Stimulated activated effector memory CD8-positive, alpha-beta T cell treated with anti-CD3 and anti-CD28 coated beads, Interleukin-12 subunit alpha, Interleukin-12 subunit beta, amount 100 ng/mL, for 72 hours (primary cell): ENCODE data around the gene EPHB1.
"Not testable (repeated sequence)": the region's sequence is repeated elsewhere in the genome, so short reads cannot be mapped to it uniquely, and the experiment has no call there.

Experiments
- ATAC-seq: fragments of 150-1000 bp; cut with Tn5 transposase; 2 replicates; pipeline ENCODE4 v1.10.0; 2021
- DNase-seq, 2 donors: peaks; one replicate each; pipeline ENCODE4 v3.0.0; 2021 to 2022; ENCODE audit warnings: low spot score in 2 of 2
- H3K27ac Mint-ChIP-seq: one replicate; pipeline ENCODE4 v1.8.0; 2022; ENCODE audit warnings: mild to moderate bottlenecking, mixed read lengths
- H3K36me3 Mint-ChIP-seq: one replicate; pipeline ENCODE4 v1.8.0; 2022; ENCODE audit warnings: mild to moderate bottlenecking, mixed read lengths
- H3K4me1 Mint-ChIP-seq: one replicate; pipeline ENCODE4 v1.8.0; 2022; ENCODE audit warnings: mixed read lengths
- H3K4me3 Mint-ChIP-seq: one replicate; pipeline ENCODE4 v1.8.0; 2022; ENCODE audit warnings: mild to moderate bottlenecking, mixed read lengths
- H3K9me3 Mint-ChIP-seq: one replicate; pipeline ENCODE4 v1.8.0; 2022; ENCODE audit warnings: mixed read lengths

The EPHB1 gene

DNA sequence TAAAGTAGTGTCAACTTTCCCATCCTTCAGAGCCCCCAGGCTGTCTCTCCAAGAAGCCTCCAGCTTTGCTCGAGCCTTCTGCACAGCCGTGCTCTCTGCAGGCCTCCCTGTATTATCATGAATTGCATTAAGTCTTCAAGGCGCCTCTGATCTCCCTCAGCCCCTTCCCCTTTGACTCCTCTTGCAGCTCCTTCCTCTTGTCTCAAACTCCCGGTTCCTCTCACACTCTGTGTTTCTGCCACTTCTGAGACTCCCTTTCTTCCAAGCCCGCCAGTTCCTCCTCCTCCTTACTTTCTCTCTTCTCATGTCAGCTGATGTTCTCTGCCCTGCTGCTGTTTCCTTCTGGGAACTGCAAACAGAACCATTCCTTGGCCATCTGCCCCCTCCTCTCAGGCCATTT is 418.8 kb downstream of the EPHB1 start:
- peaks cover 8% of the 10 kb centered on the region for H3K9me3 Mint-ChIP-seq
- no peaks in the 10 kb centered on the region for H3K4me1 Mint-ChIP-seq
- no peak overlapping the region for H3K4me3 Mint-ChIP-seq
- DNase-seq (no peak), ATAC-seq (no peak)
- no peaks in the 10 kb centered on the region for H3K36me3 Mint-ChIP-seq
- H3K27ac Mint-ChIP-seq = no peak overlapping the region

DNA sequence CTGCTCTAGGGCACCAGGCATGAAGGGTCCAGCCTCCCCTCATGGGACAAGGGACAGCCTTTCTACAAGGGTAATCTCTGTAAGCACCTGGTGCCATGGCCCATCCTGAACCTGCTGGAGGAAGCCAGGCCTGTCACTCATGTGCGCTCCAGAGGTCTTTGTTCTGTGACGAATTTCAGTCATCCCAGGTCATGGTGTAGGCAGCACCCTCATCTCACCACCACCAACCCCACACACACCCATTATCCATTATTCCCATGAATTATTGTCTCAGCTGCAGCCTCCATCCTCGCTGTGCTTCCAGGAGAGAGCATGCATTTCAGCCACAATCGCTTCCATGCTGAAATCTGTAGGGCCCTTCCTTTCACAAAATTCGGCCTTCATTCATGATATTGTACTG is 419.3 kb downstream of the EPHB1 start:
- H3K36me3 Mint-ChIP-seq = no peaks in the 10 kb centered on the region
- H3K4me1 Mint-ChIP-seq = no peaks in the 10 kb centered on the region
- ATAC-seq (no peak), DNase-seq (no peak)
- H3K27ac Mint-ChIP-seq = no peak overlapping the region
- H3K9me3 Mint-ChIP-seq = peaks cover 13% of the 10 kb centered on the region
- H3K4me3 Mint-ChIP-seq = no peak overlapping the region

DNA sequence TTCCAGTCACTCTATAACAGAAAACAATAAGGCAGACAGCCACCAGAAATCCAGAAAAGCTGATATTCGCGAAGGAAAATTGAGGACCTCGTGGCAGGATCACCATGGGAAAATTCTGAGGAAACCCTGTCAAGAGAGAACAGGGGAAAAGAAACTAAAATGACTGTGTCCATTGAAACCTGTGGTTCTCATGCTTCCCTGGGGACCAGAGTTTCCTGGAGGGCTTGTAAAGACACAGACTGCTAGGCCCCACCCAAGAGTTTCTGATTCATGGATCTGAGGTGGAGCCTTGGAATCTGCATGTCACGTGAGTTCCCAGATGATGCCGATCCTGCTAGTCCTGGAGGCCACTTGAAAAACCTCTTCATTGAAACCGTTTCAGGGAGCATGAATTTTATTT is 420.5 kb downstream of the EPHB1 start:
- H3K4me1 Mint-ChIP-seq = no peaks in the 10 kb centered on the region
- DNase-seq (no peak), ATAC-seq (no peak)
- H3K4me3 Mint-ChIP-seq = no peak overlapping the region
- no peak overlapping the region for H3K27ac Mint-ChIP-seq
- H3K9me3 Mint-ChIP-seq = peaks cover 13% of the 10 kb centered on the region
- no peaks in the 10 kb centered on the region for H3K36me3 Mint-ChIP-seq

DNA sequence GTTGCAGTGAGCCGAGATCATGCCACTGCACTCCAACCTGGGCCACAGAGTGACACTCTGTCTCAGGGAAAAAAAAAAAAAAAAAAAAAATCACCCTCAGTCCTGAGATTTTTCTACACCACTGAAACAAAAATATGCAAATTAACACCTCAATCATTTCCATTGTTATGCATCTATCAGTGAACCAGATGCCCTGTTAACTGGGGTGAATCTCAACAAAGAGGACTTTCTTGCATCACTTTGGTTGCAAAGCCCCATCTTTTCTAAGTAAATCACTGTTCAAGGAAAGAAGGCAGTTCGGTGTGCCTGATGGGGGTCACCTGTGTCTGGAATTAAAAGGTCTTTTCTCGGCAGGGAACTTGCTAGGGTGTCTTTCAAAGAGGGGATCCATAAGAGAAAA is 421.6 kb downstream of the EPHB1 start:
- DNase-seq = no peak
- H3K4me3 Mint-ChIP-seq = no peak overlapping the region
- H3K9me3 Mint-ChIP-seq = peaks cover 13% of the 10 kb centered on the region
- no peaks in the 10 kb centered on the region for H3K36me3 Mint-ChIP-seq
- H3K27ac Mint-ChIP-seq = no peak overlapping the region
- H3K4me1 Mint-ChIP-seq = no peaks in the 10 kb centered on the region
- ATAC-seq = no peak

DNA sequence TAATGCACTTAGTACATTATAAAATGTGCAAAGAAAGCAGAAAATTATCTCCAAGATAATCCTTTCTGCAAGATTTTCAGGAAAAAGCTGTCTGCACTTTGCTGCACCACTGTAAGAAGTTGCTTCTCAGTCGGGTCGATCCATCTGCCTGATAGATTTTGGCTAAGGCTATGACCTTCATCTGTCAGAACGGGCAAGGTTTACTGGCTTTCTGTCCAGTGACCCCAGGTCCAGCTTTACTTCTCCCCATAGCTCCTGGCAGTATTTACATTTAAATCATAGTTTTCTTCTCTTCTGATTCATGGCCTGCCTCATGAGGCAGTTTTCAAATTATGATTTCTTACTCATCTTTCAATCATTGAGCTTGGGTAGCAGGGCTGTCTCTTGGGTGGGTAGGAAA is 422.7 kb downstream of the EPHB1 start:
- H3K4me1 Mint-ChIP-seq = no peaks in the 10 kb centered on the region
- peaks cover 13% of the 10 kb centered on the region for H3K9me3 Mint-ChIP-seq
- H3K27ac Mint-ChIP-seq = no peak overlapping the region
- no peaks in the 10 kb centered on the region for H3K36me3 Mint-ChIP-seq
- H3K4me3 Mint-ChIP-seq = no peak overlapping the region
- ATAC-seq = no peak
- DNase-seq = no peak

DNA sequence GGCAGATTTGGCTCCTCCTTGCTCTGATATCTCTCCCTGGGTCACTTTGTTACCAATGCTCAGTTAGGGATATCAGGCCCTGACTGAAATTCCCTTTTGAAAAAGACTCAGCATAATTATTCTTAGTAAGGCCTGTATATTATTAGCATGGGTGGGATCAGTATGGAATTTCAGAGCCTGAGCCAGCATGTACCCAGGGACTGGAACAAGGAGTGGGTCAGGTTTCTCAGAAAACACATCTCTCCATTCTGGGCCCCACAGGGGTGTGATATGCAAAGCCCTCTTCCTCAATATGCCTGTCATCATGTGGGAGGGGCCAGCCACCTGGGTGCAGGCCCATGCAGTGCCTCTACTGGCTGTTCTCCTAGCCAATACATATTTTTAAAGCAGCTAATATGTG is 423.2 kb downstream of the EPHB1 start:
- no peaks in the 10 kb centered on the region for H3K36me3 Mint-ChIP-seq
- H3K4me1 Mint-ChIP-seq = no peaks in the 10 kb centered on the region
- ATAC-seq = no peak
- no peak overlapping the region for H3K27ac Mint-ChIP-seq
- H3K4me3 Mint-ChIP-seq = no peak overlapping the region
- H3K9me3 Mint-ChIP-seq = peaks cover 13% of the 10 kb centered on the region
- DNase-seq = no peak

DNA sequence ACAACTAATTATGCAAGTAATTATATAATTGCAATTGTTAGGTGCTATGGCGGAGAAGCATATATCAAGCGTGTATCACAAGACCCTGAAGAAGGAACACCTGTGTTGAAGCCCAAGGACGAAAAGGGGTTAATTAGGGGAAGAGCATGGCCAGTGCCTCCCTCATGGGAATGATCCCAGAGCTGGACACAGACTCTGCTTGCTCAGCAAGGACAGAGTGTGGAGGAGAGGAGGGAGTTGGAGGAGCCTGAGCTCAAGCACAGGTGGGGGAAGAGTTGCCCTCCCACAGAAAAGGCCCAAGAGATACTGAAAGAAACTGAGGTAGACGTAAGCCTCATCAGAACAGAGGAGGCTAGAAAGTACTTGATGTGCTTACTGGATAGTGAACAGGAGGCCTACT is 423.7 kb downstream of the EPHB1 start:
- Mint-ChIP-seq H3K4me1 (no peaks in the 10 kb centered on the region), H3K36me3 (no peaks in the 10 kb centered on the region), H3K9me3 (peaks cover 13% of the 10 kb centered on the region), H3K4me3 (no peak overlapping the region), H3K27ac (no peak overlapping the region)
- ATAC-seq (no peak), DNase-seq (no peak)

DNA sequence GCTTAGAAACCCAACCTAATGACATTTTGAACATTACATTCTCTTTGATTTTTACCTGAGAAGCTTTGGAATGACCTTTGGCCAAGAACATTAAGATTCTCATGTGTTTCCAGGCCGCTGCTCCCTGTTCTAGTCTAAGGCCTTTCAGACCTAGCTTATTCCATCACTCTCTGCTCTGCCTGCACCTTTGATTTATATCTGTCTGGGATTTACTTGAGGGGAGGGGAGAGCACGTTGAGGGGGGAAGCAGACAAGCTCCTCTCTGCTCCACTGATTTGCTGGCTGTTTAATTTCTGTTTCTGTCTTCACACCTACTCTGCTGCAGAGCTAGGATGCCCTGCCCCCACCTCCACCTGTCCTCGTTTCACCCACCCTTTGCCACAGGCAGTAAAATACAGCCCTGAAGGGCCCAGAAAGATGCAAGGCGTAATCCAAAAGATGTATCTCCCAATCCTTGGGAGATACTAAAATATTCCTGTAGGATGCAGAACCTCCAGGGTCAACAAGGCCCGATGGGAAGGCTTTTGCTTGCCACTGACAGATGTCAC is 429.8 kb downstream of the EPHB1 start:
- no peak for ATAC-seq
- DNase-seq = no peak
- H3K9me3 Mint-ChIP-seq = peaks cover 4% of the 10 kb centered on the region
- H3K4me1 Mint-ChIP-seq = no peaks in the 10 kb centered on the region
- no peaks in the 10 kb centered on the region for H3K36me3 Mint-ChIP-seq
- H3K27ac Mint-ChIP-seq = no peak overlapping the region
- H3K4me3 Mint-ChIP-seq = no peak overlapping the region

DNA sequence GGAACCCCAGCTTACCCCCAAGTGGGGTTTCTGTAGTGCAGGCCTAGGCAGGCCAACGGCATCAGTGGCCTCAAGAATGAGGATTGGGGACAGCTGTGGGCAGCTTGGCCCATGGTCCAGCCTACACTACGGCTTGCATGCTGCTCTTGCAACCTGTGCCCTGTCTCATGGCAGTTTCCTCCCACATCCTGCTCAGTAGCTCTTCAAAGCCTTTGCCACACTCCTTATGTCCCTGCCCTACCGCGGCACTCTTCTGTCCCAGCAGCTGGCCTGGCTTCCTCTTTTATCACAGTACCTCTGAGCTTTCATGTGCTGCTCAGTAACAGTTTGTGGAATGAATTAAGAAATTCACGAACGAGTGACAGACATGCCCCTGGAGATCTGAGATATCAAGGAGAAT is 431.0 kb downstream of the EPHB1 start:
- Mint-ChIP-seq H3K9me3 (peaks cover 4% of the 10 kb centered on the region), H3K4me3 (no peak overlapping the region), H3K36me3 (no peaks in the 10 kb centered on the region), H3K27ac (no peak overlapping the region), H3K4me1 (no peaks in the 10 kb centered on the region)
- DNase-seq = no peak
- peak; percentile 11 for ATAC-seq

DNA sequence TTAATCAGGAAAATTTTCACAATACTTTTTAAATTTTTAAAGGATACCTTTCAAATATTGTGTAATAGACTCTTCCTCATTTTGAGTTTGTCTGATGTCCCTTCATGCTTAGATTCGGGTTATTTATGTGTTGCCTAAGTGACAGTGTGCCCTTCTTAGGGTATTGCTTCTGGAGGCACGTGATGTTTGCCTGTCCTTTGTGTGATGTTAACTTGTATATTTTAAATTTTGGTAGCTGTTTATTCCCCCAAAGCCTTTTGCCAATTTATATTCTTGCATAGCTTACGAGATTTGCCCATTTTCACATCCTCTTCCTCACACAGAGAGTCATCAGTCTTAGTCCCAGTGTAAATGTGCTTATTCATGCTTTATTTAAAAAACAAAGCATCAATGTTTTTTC is 433.1 kb downstream of the EPHB1 start:
- peaks cover 4% of the 10 kb centered on the region for H3K9me3 Mint-ChIP-seq
- no peak overlapping the region for H3K27ac Mint-ChIP-seq
- H3K4me3 Mint-ChIP-seq = no peak overlapping the region
- no peaks in the 10 kb centered on the region for H3K36me3 Mint-ChIP-seq
- no peak for DNase-seq
- ATAC-seq = no peak
- H3K4me1 Mint-ChIP-seq = no peaks in the 10 kb centered on the region

DNA sequence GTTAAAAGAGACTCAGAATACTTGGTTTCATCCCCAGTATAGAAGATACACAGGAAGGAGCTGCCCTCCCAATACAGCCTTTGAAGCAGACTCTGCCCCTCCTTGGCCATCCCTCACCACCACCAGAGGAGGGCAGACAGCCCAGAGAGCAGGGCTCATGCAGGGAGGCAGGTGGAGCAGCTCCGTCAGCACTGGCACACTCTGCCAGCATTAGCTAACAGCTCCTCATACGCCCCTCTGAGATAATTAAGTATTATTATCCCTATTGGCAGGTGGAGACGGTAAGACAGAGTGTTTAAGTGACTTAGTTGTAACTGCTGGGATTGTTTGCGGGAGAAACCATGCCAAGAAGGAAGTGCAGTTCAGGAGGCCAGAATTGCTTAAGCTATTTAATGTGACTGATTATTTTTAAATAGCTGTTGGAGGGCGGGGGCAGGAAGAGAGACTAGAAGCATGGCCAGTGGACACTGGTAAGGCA is 434.0 kb downstream of the EPHB1 start:
- no peaks in the 10 kb centered on the region for H3K4me1 Mint-ChIP-seq
- DNase-seq = no peak
- no peak overlapping the region for H3K4me3 Mint-ChIP-seq
- peaks cover 4% of the 10 kb centered on the region for H3K9me3 Mint-ChIP-seq
- ATAC-seq = no peak
- no peak overlapping the region for H3K27ac Mint-ChIP-seq
- no peaks in the 10 kb centered on the region for H3K36me3 Mint-ChIP-seq

DNA sequence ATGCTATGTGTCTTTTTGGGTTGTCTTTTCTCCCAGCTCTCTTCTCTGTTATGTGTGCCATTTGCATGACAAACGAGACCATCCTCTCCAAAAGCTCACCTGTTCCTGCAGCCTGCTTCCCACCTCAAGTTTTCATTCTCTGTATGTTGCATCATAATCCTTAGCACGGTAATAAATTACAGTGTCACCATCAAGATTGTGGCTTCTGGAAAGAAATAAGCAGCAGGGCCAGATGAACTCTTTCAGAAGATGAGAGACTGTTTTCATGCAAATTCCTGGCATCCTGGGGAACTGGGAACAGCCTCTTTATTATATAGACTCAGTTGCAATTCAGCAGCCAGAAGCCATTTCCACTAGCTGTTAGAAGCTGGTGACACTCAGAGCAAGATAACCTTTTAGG is 436.7 kb downstream of the EPHB1 start:
- H3K27ac Mint-ChIP-seq = no peak overlapping the region
- ATAC-seq (no peak), DNase-seq (no peak)

DNA sequence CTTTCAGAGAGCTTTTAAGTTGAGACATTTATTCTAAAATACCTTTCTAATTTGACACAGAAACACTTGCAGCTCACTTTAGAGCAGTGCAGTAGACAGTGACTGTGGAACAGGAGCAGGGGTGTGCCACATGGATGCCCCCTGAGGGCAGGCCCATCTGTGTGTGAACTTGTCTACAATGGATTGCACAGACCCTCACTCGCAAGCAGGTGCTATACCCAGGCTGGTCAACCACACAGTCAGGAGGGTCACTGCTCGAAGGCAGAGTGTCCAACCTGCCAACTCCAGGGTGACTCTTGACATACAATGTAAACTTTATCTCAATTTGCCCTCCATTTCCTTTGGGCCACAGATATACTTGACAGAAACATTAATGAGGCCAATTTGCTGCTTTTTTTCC is 437.2 kb downstream of the EPHB1 start:
- peaks cover 4% of the 10 kb centered on the region for H3K9me3 Mint-ChIP-seq
- H3K27ac Mint-ChIP-seq = no peak overlapping the region

More for the DNA sequence above, 436.7 kb downstream of the EPHB1 start:
- Mint-ChIP-seq H3K9me3 (peaks cover 4% of the 10 kb centered on the region), H3K4me3 (no peak overlapping the region), H3K36me3 (no peaks in the 10 kb centered on the region), H3K4me1 (no peaks in the 10 kb centered on the region)

DNA sequence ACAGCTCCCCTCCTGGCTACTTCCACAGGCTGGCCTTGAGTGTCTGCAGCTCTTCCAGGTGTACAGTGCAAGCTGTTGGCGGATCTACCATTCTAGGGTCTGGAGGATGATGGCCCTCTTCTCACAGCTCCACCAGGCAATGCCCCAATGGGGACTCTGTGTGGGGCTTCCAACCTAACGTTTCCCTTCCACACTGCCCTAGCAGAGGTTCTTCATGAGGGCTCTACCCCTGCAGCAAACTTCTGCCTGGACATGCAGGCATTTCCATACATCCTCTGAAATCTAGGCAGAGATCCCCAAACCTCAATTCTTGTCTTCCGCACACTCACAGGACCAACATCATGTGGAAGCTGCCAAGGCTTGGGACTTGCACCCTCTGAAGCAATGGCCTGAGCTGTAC is 438.4 kb downstream of the EPHB1 start:
- H3K9me3 Mint-ChIP-seq, ATAC-seq, H3K4me3 Mint-ChIP-seq, H3K27ac Mint-ChIP-seq, H3K36me3 Mint-ChIP-seq, H3K4me1 Mint-ChIP-seq, DNase-seq: not testable (repeated sequence)

More for the DNA sequence above, 437.2 kb downstream of the EPHB1 start:
- ATAC-seq (no peak), DNase-seq (no peak)
- no peaks in the 10 kb centered on the region for H3K36me3 Mint-ChIP-seq
- no peak overlapping the region for H3K4me3 Mint-ChIP-seq
- H3K4me1 Mint-ChIP-seq = no peaks in the 10 kb centered on the region

DNA sequence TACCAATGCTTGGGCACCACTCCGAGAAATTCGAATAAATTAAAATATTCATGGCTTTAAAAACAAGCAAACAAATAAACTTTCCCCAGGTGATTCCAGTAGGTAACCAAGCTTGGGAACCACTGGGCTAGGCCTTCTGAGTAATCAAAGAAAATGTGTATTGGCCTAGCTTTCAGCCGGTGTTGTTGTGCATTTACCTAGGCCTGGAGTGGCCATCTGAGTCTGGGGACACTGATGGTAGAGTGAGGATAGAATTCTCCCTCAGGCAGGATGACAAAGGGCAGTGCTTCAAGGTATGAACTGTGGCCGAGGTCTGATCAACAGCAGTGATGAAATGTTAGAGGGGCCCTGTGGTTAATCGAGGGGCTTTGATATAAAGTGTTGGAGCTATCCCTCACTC is 440.5 kb downstream of the EPHB1 start:
- Mint-ChIP-seq H3K27ac (no peak overlapping the region), H3K4me1 (no peaks in the 10 kb centered on the region), H3K36me3 (no peaks in the 10 kb centered on the region), H3K4me3 (no peak overlapping the region), H3K9me3 (peaks cover 4% of the 10 kb centered on the region)
- no peak for ATAC-seq
- no peak for DNase-seq

DNA sequence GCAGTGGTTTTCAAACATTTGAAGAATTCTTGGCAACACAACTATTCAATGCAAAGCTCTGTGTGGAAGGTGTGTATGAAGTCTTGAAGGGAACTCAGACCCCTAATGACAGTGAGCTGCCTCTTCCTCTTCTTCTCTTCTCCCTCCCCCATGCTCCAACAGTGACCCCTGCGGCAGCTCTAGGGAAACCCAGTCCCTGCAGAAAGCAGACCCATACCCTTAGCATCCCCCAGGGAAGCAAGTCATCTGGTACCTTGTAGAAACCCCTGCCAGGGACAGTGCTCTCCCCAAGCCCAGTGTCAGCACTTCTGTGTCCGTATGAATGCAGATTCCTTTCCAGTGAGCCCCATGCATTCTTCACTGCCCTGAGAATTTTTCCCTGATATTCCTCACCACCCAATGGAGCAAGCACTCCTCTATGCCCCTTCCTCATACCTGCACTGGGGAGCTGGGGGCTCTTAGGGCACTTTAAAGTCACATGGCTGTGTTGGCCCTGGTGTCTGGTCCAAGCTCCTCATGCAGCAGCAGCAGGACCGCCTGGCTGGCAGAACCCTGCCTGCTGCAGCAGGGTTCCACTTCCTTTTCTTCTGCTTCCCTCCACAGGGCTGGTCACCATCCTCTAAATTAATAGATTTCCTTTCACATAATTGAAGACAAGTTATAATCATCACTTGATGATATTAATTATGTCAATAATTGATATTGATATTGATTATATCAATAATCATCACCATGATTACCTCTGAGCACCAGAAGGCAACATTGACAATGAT is 442.5 kb downstream of the EPHB1 start:
- Mint-ChIP-seq H3K9me3 (peaks cover 4% of the 10 kb centered on the region), H3K36me3 (no peaks in the 10 kb centered on the region), H3K27ac (no peak overlapping the region), H3K4me3 (no peak overlapping the region), H3K4me1 (no peaks in the 10 kb centered on the region)
- ATAC-seq = no peak
- DNase-seq = no peak
